Breast epithelium (tissue), 4 donors: Measurements from ENCODE around the gene C19orf53. TPM values are rescaled to one million over a fixed set of nuclear protein-coding genes. Genes with fewer than 3 reads are reported as not detected.
"Not testable (repeated sequence)": the region's sequence is repeated elsewhere in the genome, so short reads cannot be mapped to it uniquely, and the experiment has no call there.

Source experiments
- DNase-seq, 2 donors: peaks; one replicate each; pipeline ENCODE4 v3.0.0-alpha.2; 2019; ENCODE audit warnings: low spot score in 2 of 2
- H3K27ac ChIP-seq, 2 donors: fragments of 200-600 bp; sonication (generic) in 1 of 2; one replicate each; pipeline ENCODE4 v1.5.1; 2016 to 2019; ENCODE audit warnings: mild to moderate bottlenecking in 1 of 2
- H3K27me3 ChIP-seq, 2 donors: fragments of 200-600 bp; sonication (generic) in 1 of 2; one replicate each; pipeline versions ENCODE4 v1.5.1 to v1.6.0; 2017 to 2019; ENCODE audit warnings: control low read depth in 1 of 2, mild to moderate bottlenecking in 1 of 2
- H3K36me3 ChIP-seq: fragments of 200-600 bp; one replicate; pipeline ENCODE4 v1.5.1; 2019
- H3K4me1 ChIP-seq, 2 donors: fragments of 200-600 bp; sonication (generic); one replicate each; pipeline ENCODE4 v1.5.1; 2016 to 2019; ENCODE audit warnings: control low read depth in 1 of 2
- H3K4me3 ChIP-seq, 3 donors: fragments of 200-600 bp; sonication (generic); 1 replicate in 2 of 3; 2 replicates in 1 of 3; pipeline ENCODE4 v1.5.1; 2016 to 2019; ENCODE audit warnings: mild to moderate bottlenecking in 3 of 3, moderate library complexity in 2 of 3
- H3K9me3 ChIP-seq, 2 donors: fragments of 200-600 bp; sonication (generic) in 1 of 2; one replicate each; pipeline ENCODE4 v1.5.1; 2016 to 2019; ENCODE audit warnings: control low read depth in 1 of 2
- CTCF ChIP-seq, 3 donors: fragments of 450-650 bp; IDR thresholded peaks; one replicate each; pipeline ENCODE4 v1.5.1; 2016 to 2017; ENCODE audit warnings: antibody characterized with exemption in 3 of 3, mild to moderate bottlenecking in 3 of 3, moderate library complexity in 3 of 3
- POLR2A ChIP-seq: fragments of 450-650 bp; IDR thresholded peaks from one replicate; pipeline ENCODE4 v1.6.1; 2016; ENCODE audit warnings: antibody characterized with exemption, mild to moderate bottlenecking, moderate library complexity
- POLR2AphosphoS5 ChIP-seq, 3 donors: sonication (generic); formaldehyde crosslinking; IDR thresholded peaks; one replicate each; pipeline ENCODE4 v1.6.1; 2017; ENCODE audit warnings: antibody characterized with exemption in 3 of 3
- intact Hi-C: fragments of 100-400 bp; cut with DNase I; formaldehyde crosslinking; loops from one replicate; pipeline ENCODE4 v1.15.1; 2023; ENCODE audit warnings: low total_unique reads
- total RNA-seq, 3 donors: library from RNA; depleted of rRNA; stranded (reverse); fragments of >200 nt; gene quantifications; one replicate each; pipeline ENCODE4 v1.1.0, GENCODE V29; 2016

Gene C19orf53
- total RNA-seq, 3 donors from 2014 or later, result 134 to 175 (median 137) TPM

- H3K9me3 ChIP-seq, result no peaks in the 10 kb centered on the region
- no peaks in the 10 kb centered on the region for H3K27me3 ChIP-seq
- intact Hi-C loops, result no loop called here
- H3K27ac ChIP-seq, result peak overlapping the region in 1 of 2 donors; percentile 96
- H3K36me3 ChIP-seq, result no peaks in the 10 kb centered on the region
- no peak for DNase-seq
- H3K4me3 ChIP-seq, result no peak overlapping the region
- no peaks in the 10 kb centered on the region for H3K4me1 ChIP-seq
- TF ChIP-seq CTCF (IDR thresholded peaks at IDR 0.05), result no peak
- no peak for TF ChIP-seq POLR2AphosphoS5 (IDR thresholded peaks at IDR 0.05)
- TF ChIP-seq POLR2A, result no peak
Observed at GRCh38 chr19:13790354-13790753, 16.1 kb downstream of the C19orf53 start.

GRCh38 chr19:13793317-13793716, 19.1 kb downstream of the C19orf53 start:
- intact Hi-C loops, result loop anchor here (2.0 kb wide), 1 partner anchor 39 kb away; no protein-coding TSS in a partner anchor
- H3K27me3 ChIP-seq, DNase-seq, H3K36me3 ChIP-seq, H3K9me3 ChIP-seq, H3K4me3 ChIP-seq: not testable (repeated sequence)
- peak overlapping the region; percentile 52 to 99 for H3K27ac ChIP-seq
- H3K4me1 ChIP-seq, result peaks cover 5 to 12% of the 10 kb centered on the region in 2 donors

- peak; percentile 87 to 94 for DNase-seq
- intact Hi-C loops, result no loop called here
- peak; percentile 46 to 75 (median 51) for TF ChIP-seq POLR2AphosphoS5 (IDR thresholded peaks at IDR 0.05)
- no peak for TF ChIP-seq POLR2A
- no peak for TF ChIP-seq CTCF (IDR thresholded peaks at IDR 0.05)
Observed at GRCh38 chr19:13794398-13794756, 20.1 kb downstream of the C19orf53 start.

GRCh38 chr19:13794757-13795589, 20.7 kb downstream of the C19orf53 start, which contains the start of gene ZSWIM4:
Gene ZSWIM4 (plus strand): TSS chr19:13795443. CDS start chr19:13795649, 206 bp downstream.
- no peaks in the 10 kb centered on the region for H3K27me3 ChIP-seq
- peak within 1 kb of the TSS; percentile 76 to 91 (median 81) for H3K4me3 ChIP-seq
- H3K9me3 ChIP-seq, result no peaks in the 10 kb centered on the region
- peaks cover 5 to 12% of the 10 kb centered on the region in 2 donors for H3K4me1 ChIP-seq
- H3K27ac ChIP-seq, result peak within 1 kb of the TSS; percentile 97 to 99
- intact Hi-C loops, result loop anchor here (1.0 kb wide), 1 partner anchor 69 kb away; no protein-coding TSS in a partner anchor
- peak; percentile 99 to 100 for DNase-seq
- TF ChIP-seq POLR2AphosphoS5 (IDR thresholded peaks at IDR 0.05) (peak; percentile 68 to 88 (median 85)), CTCF (IDR thresholded peaks at IDR 0.05) (no peak), POLR2A (peak; percentile 56)
- H3K36me3 ChIP-seq, result no peaks in the 10 kb centered on the region

More at GRCh38 chr19:13794398-13794756, 20.1 kb downstream of the C19orf53 start:
- peak overlapping the region; percentile 97 to 99 for H3K27ac ChIP-seq
- no peaks in the 10 kb centered on the region for H3K9me3 ChIP-seq
- no peaks in the 10 kb centered on the region for H3K36me3 ChIP-seq
- H3K4me3 ChIP-seq, result peak overlapping the region; percentile 76 to 91 (median 81)
- H3K27me3 ChIP-seq, result no peaks in the 10 kb centered on the region
- peaks cover 5 to 12% of the 10 kb centered on the region in 2 donors for H3K4me1 ChIP-seq

GRCh38 chr19:13795595-13796300, 21.5 kb downstream of the C19orf53 start:
- no peaks in the 10 kb centered on the region for H3K9me3 ChIP-seq
- H3K27ac ChIP-seq, result peak overlapping the region; percentile 97 to 99
- no peak for TF ChIP-seq POLR2A
- no peak for TF ChIP-seq POLR2AphosphoS5 (IDR thresholded peaks at IDR 0.05)
- TF ChIP-seq CTCF (IDR thresholded peaks at IDR 0.05), result no peak
- peaks cover 5 to 12% of the 10 kb centered on the region in 2 donors for H3K4me1 ChIP-seq
- H3K27me3 ChIP-seq, result no peaks in the 10 kb centered on the region
- peak overlapping the region; percentile 76 to 91 (median 81) for H3K4me3 ChIP-seq
- H3K36me3 ChIP-seq, result no peaks in the 10 kb centered on the region
- intact Hi-C loops, result loop anchor here (1.0 kb wide), 1 partner anchor 69 kb away; no protein-coding TSS in a partner anchor
- peak in 1 of 2 donors; percentile 59 for DNase-seq
